HG02678 (cell line): Measurements from ENCODE around the gene PI3.
"Not testable (repeated sequence)": the region's sequence is repeated elsewhere in the genome, so short reads cannot be mapped to it uniquely, and the experiment has no call there.

Experiments
- ATAC-seq: cut with Tn5 transposase; IDR thresholded peaks from one replicate; pipeline ENCODE4 v1.9.1; 2021; ENCODE audit warnings: mild to moderate bottlenecking, moderate library complexity; ENCODE audit not compliant: unreplicated experiment

The PI3 gene

GRCh38 chr20:45174434-45175364 lies at the start of gene PI3:
Gene PI3, plus strand, starts transcription at chr20:45174902. Its CDS starts 21 bp downstream, at chr20:45174923.
- no peak for ATAC-seq

DNA sequence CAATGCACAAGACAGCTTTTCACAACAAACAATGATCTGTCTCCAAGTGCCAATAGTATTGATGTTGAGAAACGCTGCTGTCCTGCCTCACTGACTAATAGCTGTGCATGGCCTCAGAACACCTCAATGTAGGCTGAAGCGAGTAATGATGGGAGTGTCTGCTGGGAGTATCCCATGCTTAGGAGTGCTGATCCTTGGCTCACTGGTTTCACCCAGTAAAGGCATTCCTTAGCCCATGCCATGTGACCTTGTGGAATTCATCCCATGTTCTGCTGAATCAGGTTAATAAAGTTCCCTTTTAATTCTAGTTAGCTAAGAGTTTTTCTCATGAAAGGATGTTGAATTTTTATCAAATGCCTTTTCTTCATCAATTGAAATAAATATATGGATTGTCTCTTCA lies 46.6 kb upstream of the PI3 start:
- no peak for ATAC-seq

- no peak for ATAC-seq
These were observed 37.8 kb upstream of the PI3 start for GRCh38 chr20:45136911-45137310.

GRCh38 chr20:45138561-45139300 lies 36.0 kb upstream of the PI3 start:
- ATAC-seq, result no peak

GRCh38 chr20:45139733-45140375 lies 34.8 kb upstream of the PI3 start:
- not testable (repeated sequence) for ATAC-seq

- ATAC-seq, result no peak
These were observed 33.9 kb upstream of the PI3 start for GRCh38 chr20:45140836-45141235.

GRCh38 chr20:45149062-45149461 lies 25.6 kb upstream of the PI3 start:
- ATAC-seq, result no peak

GRCh38 chr20:45152405-45152804 lies 22.3 kb upstream of the PI3 start:
- ATAC-seq, result no peak

DNA sequence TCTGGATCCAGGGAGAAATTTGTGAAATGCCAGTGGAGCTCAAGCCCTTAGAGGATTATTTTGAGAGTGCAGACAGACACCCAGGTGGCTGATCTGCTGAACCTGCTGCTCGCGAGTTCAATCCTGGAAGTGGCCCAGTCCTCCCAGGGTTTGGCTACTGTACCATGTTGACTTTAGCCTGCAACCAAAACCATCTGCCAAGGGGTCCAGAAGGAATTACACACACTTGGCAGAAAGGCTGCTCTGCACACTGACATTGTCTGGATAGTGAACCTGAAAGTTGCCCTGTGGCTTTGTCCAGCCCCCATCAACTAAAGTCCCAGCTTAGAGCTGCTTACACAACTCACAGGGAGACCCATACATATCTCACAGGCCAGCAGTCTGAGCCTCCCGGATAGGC lies 21.6 kb upstream of the PI3 start:
- no peak for ATAC-seq

DNA sequence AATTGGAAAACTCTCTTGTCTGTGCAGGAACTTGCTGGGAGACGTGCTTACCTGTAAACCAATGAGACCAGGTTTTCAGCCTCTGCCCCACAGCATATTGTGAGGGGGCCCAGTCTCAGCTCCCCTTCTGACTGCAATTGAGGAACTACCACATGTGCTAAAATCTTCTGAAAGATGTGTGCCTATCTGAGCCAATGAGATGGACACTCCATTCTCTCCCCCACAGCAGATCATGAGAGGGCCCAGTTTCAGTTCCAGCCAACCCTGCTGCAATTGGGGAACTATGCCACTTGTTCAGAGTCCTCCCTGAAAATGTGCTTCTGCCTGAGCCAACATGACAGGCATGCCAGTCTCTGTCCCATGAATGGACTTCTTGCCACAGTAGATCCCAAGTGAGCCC lies 20.9 kb upstream of the PI3 start:
- no peak for ATAC-seq

GRCh38 chr20:45154183-45154582 lies 20.5 kb upstream of the PI3 start:
- ATAC-seq, result no peak

- not testable (repeated sequence) for ATAC-seq
These were observed 19.9 kb upstream of the PI3 start for GRCh38 chr20:45154794-45155193.

- no peak for ATAC-seq
These were observed 18.0 kb upstream of the PI3 start for GRCh38 chr20:45156713-45157112.

- no peak for ATAC-seq
These were observed 16.7 kb upstream of the PI3 start for GRCh38 chr20:45157962-45158361.

- ATAC-seq, result no peak
These were observed 11.5 kb upstream of the PI3 start for GRCh38 chr20:45163083-45163803.

- ATAC-seq, result no peak
These were observed 9.8 kb upstream of the PI3 start for GRCh38 chr20:45164906-45165305.

GRCh38 chr20:45173522-45173921 lies 1.2 kb upstream of the PI3 start:
- ATAC-seq, result no peak

DNA sequence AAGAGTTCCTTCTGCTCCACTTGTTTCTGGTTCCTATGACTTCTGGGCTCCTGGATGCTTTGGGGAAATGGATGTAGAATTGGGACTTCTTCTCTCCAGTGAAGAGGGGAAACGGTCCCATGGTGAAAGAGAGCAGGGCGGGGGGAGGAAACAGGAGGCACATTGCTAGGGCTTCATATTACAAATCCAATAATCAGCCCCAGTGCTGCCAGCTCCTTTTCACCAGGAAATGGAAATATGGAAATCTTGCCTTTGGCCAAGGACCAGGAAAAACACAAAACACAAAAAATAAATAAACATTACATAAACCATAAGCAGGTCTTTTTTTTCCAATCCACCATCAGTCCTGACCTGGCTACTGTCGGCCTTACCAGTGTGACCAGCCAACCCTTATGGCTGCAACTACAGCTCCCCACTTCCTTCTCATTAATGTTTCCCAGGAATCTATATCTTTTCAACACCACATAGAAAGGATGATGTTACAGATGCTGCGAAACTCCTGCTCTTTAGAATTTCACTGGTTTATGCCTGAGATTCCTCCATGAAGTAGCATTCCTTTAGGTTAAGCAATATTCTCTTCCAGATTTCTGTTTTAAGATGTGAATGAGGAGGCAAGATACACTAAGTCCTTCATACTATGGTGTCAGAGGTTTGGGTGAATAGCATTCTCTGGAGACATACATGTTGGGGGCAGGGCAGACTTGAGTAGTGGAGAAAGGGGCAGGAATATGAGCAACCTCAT lies 2.0 kb downstream of the PI3 start:
- ATAC-seq, result no peak

DNA sequence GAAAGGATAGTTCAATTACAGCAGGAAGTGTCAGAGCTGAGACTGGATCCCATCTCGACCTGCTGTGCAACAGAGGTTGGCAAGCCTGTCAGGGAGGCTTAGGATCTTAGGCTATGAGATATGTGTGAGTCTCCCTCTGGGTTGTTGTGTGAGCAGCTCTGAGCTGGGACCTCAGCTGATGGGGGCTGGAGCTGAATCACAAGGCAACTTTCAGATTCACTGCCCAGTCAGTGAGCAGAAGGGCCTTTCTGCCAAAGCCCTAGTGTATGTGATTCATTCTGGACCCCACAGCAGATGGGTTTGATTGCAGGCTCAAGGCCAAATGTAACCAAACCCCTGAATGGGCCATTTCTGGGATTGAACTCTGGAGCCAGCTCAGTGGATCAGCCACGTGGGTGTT lies 4.5 kb downstream of the PI3 start:
- ATAC-seq, result no peak

GRCh38 chr20:45181639-45182038 lies 6.9 kb downstream of the PI3 start:
- no peak for ATAC-seq
